D721Med (cell line): ENCODE data around the gene HSPA12B.

Source experiments
- DNase-seq: peaks from one replicate; pipeline ENCODE4 v3.0.0; 2011; ENCODE audit warnings: low spot score; ENCODE audit not compliant: insufficient read length
- FAIRE-seq: peaks from 2 replicates; lab custom pipeline; 2011; peaks lifted over from hg19 to GRCh38; lab: Jason Lieb, UNC
- CTCF ChIP-seq: IDR thresholded peaks from 2 replicates; pipeline ENCODE4 v1.5.1; 2012; ENCODE audit warnings: mild to moderate bottlenecking, control low read depth; ENCODE audit not compliant: insufficient read depth; ENCODE audit errors: missing control alignments

The HSPA12B gene

GRCh38 chr20:3690413-3690812, 42.1 kb upstream of the HSPA12B start:
- DNase-seq (no peak), FAIRE-seq (no peak)
- TF ChIP-seq CTCF: no peak

GRCh38 chr20:3691306-3691705, 41.2 kb upstream of the HSPA12B start:
- FAIRE-seq (no peak), DNase-seq (no peak)
- no peak for TF ChIP-seq CTCF

- DNase-seq (no peak), FAIRE-seq (no peak)
- TF ChIP-seq CTCF: no peak
Observed at GRCh38 chr20:3691897-3692296, 40.6 kb upstream of the HSPA12B start.

GRCh38 chr20:3692706-3693294, 39.7 kb upstream of the HSPA12B start:
- DNase-seq (no peak), FAIRE-seq (no peak)
- no peak for TF ChIP-seq CTCF

- DNase-seq (no peak), FAIRE-seq (no peak)
- TF ChIP-seq CTCF: no peak
Observed at GRCh38 chr20:3693376-3693775, 39.1 kb upstream of the HSPA12B start.

GRCh38 chr20:3694864-3695263, 37.6 kb upstream of the HSPA12B start:
- no peak for TF ChIP-seq CTCF
- FAIRE-seq: no peak

GRCh38 chr20:3696200-3696599, 36.3 kb upstream of the HSPA12B start:
- FAIRE-seq (no peak), DNase-seq (no peak)
- peak; percentile 5 for TF ChIP-seq CTCF

More at GRCh38 chr20:3694864-3695263, 37.6 kb upstream of the HSPA12B start:
- no peak for DNase-seq
